SU-DHL-6 (cell line): ENCODE data around the gene FRMPD2.
"Not testable (repeated sequence)": the region's sequence is repeated elsewhere in the genome, so short reads cannot be mapped to it uniquely, and the experiment has no call there.

Source experiments
- H2AFZ ChIP-seq: fragments of 200-600 bp; sonication (generic); 2 replicates; pipeline ENCODE4 v1.6.1; 2014; ENCODE audit warnings: low read depth, mild to moderate bottlenecking, moderate library complexity, mixed read lengths, antibody characterized with exemption, low read length; ENCODE audit not compliant: severe bottlenecking
- H3F3A ChIP-seq: fragments of 200-600 bp; shearing (Covaris generic); 2 replicates; pipeline ENCODE4 v1.6.0; 2016; ENCODE audit warnings: antibody characterized with exemption, mild to moderate bottlenecking; ENCODE audit not compliant: insufficient read depth
- H3K27ac ChIP-seq: fragments of 200-600 bp; sonication (generic); 2 replicates; pipeline ENCODE4 v1.5.1; 2016; ENCODE audit warnings: low read depth, mild to moderate bottlenecking, low read length, moderate library complexity, mixed read lengths
- H3K27me3 ChIP-seq: fragments of 200-600 bp; sonication (generic), shearing (Covaris generic); 2 replicates; pipeline ENCODE4 v1.6.0; 2014; ENCODE audit warnings: mild to moderate bottlenecking, low read length
- H3K36me3 ChIP-seq: fragments of 200-600 bp; sonication (generic); 2 replicates; pipeline ENCODE4 v1.6.1; 2014; ENCODE audit warnings: mild to moderate bottlenecking, low read length, mixed read lengths
- H3K4me2 ChIP-seq: fragments of 300-600, 200-600 bp; shearing (Covaris generic), sonication (generic); 2 replicates; pipeline ENCODE4 v1.6.0; 2014; ENCODE audit warnings: low read length, low read depth, mild to moderate bottlenecking; ENCODE audit not compliant: poor library complexity, severe bottlenecking
- H3K4me3 ChIP-seq: fragments of 200-600 bp; sonication (generic); 2 replicates; pipeline ENCODE4 v1.5.1; 2014; ENCODE audit warnings: antibody characterized with exemption, low read length, mild to moderate bottlenecking, mixed read lengths; ENCODE audit not compliant: insufficient read depth, poor library complexity, severe bottlenecking
- H3K79me2 ChIP-seq: fragments of 200-600 bp; sonication (generic); 2 replicates; pipeline ENCODE4 v1.6.1; 2014; ENCODE audit warnings: mild to moderate bottlenecking, low read length, moderate library complexity; ENCODE audit not compliant: insufficient read depth
- H3K9ac ChIP-seq: fragments of 200-600 bp; sonication (generic); 2 replicates; pipeline ENCODE4 v1.7.0; 2014; ENCODE audit warnings: mild to moderate bottlenecking, low read length
- H3K9me2 ChIP-seq: fragments of 200-600 bp; sonication (generic); replicated peaks from 2 replicates; pipeline ENCODE4 v1.6.1; 2014; ENCODE audit warnings: low read length; ENCODE audit not compliant: insufficient read depth
- H3K9me3 ChIP-seq: fragments of 200-600 bp; sonication (generic); 2 replicates; pipeline ENCODE4 v1.6.1; 2014; ENCODE audit warnings: low read length, mixed read lengths; ENCODE audit not compliant: insufficient read depth
- H4K20me1 ChIP-seq: fragments of 200-600 bp; sonication (generic); 2 replicates; pipeline ENCODE4 v1.6.1; 2014; ENCODE audit warnings: low read depth, mild to moderate bottlenecking, antibody characterized with exemption, low read length, moderate library complexity, mixed read lengths
- EZH2phosphoT487 ChIP-seq: fragments of 200-600 bp; sonication (generic), shearing (Covaris generic); conservative IDR thresholded peaks from 2 replicates; pipeline ENCODE4 v1.6.1; 2018; ENCODE audit warnings: mild to moderate bottlenecking, antibody characterized with exemption, low read length, moderate library complexity, mixed read lengths
- TF ChIP-seq, protein P1 (sequence below): fragments of 200-600 bp; sonication (generic); IDR thresholded peaks from one replicate; pipeline ENCODE4 v1.5.1; 2017; ENCODE audit warnings: antibody characterized with exemption, mild to moderate bottlenecking, low read length, moderate library complexity; ENCODE audit not compliant: insufficient read depth, poor library complexity, severe bottlenecking

The FRMPD2 gene

DNA sequence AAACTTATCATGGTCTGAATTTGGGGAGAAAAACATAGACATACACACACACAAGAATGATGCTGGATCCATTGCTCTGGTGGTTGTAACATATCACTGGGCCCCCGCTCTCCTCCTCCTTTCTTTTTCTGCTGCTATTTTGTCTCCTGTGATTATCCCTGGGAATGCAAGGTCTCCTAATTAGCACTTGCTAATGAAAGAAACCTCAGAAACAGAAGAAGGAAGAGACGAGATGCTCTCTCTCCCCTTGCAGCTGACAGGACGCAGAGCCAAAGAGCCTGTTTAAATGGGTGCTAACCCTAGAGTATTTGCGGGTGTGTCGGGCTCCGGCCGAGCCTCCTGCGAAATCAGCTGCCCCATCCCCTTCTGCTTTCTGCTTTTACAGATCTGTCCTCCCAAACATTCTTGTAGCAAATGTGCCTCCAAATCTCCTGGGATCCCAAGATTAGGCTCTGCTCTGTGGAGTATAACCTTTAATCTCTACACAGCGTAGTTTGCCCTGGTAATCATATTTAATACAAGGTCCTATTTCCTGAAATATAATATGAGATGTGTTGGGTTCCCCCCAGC lies 81.5 kb downstream of the FRMPD2 start:
- Histone ChIP-seq H3K79me2 (no peaks in the 10 kb centered on the region), H3K4me2 (no peak overlapping the region), H3K27ac (no peak overlapping the region), H3K4me3 (no peak overlapping the region), H3K27me3 (no peaks in the 10 kb centered on the region), H3K36me3 (no peaks in the 10 kb centered on the region), H3K9me2 (no peaks in the 10 kb centered on the region), H3K9ac (no peak overlapping the region), H2AFZ (no peak overlapping the region), H3K9me3 (no peaks in the 10 kb centered on the region), H4K20me1 (no peaks in the 10 kb centered on the region), H3F3A (no peaks in the 10 kb centered on the region)
- TF ChIP-seq EZH2phosphoT487, result no peak
- TF ChIP-seq, protein P1, sequence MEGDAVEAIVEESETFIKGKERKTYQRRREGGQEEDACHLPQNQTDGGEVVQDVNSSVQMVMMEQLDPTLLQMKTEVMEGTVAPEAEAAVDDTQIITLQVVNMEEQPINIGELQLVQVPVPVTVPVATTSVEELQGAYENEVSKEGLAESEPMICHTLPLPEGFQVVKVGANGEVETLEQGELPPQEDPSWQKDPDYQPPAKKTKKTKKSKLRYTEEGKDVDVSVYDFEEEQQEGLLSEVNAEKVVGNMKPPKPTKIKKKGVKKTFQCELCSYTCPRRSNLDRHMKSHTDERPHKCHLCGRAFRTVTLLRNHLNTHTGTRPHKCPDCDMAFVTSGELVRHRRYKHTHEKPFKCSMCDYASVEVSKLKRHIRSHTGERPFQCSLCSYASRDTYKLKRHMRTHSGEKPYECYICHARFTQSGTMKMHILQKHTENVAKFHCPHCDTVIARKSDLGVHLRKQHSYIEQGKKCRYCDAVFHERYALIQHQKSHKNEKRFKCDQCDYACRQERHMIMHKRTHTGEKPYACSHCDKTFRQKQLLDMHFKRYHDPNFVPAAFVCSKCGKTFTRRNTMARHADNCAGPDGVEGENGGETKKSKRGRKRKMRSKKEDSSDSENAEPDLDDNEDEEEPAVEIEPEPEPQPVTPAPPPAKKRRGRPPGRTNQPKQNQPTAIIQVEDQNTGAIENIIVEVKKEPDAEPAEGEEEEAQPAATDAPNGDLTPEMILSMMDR, result no peak

DNA sequence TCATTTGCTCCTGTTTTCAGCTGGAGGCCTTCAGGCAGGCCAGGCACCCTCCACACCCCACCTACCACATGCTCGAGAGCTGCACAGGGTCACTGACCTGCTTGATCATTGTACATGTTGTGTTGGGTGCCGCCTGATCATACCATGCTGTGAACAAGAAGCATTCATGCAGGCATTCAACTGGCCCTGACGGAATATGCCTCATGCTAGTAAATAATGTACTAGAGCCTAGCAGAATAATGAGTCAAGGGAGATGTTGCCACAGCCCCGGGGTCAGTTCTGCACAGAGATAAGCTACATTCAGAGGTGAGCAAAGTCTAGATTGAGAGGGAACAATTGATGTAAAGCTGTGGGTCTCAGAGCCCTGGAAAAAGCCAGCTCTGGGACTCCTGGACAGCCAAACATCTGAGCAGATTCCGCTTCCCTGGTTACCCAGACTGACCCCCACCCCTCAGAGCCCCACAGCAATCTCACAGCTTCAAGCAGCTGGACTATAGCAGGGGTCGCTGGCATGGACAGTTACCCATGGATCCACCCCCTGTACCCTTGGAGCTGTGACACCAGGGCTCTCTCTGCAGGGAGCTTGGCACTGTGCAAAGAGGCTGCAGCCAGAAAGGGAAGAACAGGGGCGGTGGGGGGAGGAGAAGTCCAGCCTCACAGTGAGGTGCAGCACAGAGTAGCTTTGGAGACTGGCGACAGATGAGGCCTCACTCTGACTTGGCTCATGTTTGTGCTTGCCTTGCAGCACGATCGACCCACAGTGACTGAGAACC lies 86.6 kb downstream of the FRMPD2 start:
- TF ChIP-seq, protein P1, result no peak
- no peak for TF ChIP-seq EZH2phosphoT487
- Histone ChIP-seq H3K36me3 (no peaks in the 10 kb centered on the region), H3K4me3 (no peak overlapping the region), H2AFZ (no peak overlapping the region), H3K9ac (no peak overlapping the region), H3K4me2 (no peak overlapping the region), H3K9me3 (no peaks in the 10 kb centered on the region), H3K9me2 (no peaks in the 10 kb centered on the region), H3K27ac (no peak overlapping the region), H4K20me1 (no peaks in the 10 kb centered on the region), H3F3A (no peaks in the 10 kb centered on the region), H3K27me3 (no peaks in the 10 kb centered on the region), H3K79me2 (no peaks in the 10 kb centered on the region)

DNA sequence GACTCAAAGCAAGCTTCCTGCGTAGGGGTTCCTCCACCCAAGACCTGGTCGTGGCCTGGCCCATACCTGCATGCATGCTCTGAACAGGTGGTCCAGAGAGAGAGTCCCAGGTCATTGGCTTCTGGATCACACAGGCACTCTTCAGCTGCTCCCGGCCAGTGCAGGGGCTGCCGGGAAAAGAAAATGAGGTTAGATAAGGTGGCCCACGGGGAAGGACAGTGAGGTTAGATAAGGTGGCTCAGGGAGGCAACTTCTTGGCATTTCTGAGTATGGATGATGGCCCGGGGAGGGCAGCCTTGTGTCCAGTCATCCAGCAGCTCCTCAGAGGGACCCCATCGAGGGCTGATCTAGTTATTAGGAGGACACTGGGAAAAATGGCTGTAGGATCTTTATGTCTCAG lies 87.4 kb downstream of the FRMPD2 start:
- TF ChIP-seq, protein P1, result no peak
- TF ChIP-seq EZH2phosphoT487, result no peak
- no peak overlapping the region for H3K4me2 ChIP-seq
- no peak overlapping the region for H2AFZ ChIP-seq
- no peak overlapping the region for H3K27ac ChIP-seq
- no peaks in the 10 kb centered on the region for H3K27me3 ChIP-seq
- no peaks in the 10 kb centered on the region for H3K36me3 ChIP-seq
- H3K9ac ChIP-seq, result no peak overlapping the region
- H3K79me2 ChIP-seq, result no peaks in the 10 kb centered on the region
- no peaks in the 10 kb centered on the region for H3F3A ChIP-seq
- H3K4me3 ChIP-seq, result no peak overlapping the region
- no peaks in the 10 kb centered on the region for H3K9me2 ChIP-seq
- H3K9me3 ChIP-seq, result no peaks in the 10 kb centered on the region
- H4K20me1 ChIP-seq, result no peaks in the 10 kb centered on the region

DNA sequence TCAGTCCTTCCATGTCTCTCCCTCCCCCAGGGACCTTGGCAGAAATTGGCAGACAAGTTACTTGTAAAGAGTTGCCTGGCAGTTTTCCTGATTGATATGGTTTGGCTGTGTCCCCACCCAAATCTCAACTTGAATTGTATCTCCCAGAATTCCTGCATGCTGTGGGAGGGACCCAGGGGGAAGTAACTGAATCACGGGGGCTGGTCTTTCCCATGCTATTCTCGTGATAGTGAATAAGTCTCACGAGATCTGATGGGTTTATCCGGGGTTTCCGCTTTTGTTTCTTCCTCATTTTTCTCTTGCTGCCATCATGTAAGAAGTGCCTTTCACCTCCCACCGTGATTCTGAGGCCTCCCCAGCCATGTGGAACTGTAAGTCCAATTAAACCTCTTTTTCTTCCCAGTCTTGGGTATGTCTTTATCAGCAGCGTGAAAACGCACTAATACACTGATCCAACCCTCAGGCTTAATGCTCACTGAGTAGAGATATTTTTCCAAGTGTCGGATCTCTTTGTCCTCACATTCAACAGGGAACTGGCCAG lies 88.2 kb downstream of the FRMPD2 start:
- not testable (repeated sequence) for H3F3A ChIP-seq, H3K9me3 ChIP-seq, H3K27me3 ChIP-seq, H3K4me3 ChIP-seq, H3K4me2 ChIP-seq, H3K9me2 ChIP-seq, H3K9ac ChIP-seq, H3K79me2 ChIP-seq, H3K27ac ChIP-seq, H3K36me3 ChIP-seq, H4K20me1 ChIP-seq, H2AFZ ChIP-seq
